PC-9 (cell line): ENCODE data around the gene LRRC7.

ENCODE experiments used
- EZH2 ChIP-seq: fragments of 200-600 bp; sonication (generic); IDR thresholded peaks from 2 replicates; pipeline ENCODE4 v1.8.0; 2017; ENCODE audit warnings: antibody characterized with exemption, low read depth
- TF ChIP-seq, protein P1 (sequence below): fragments of 200-600 bp; sonication (generic); conservative IDR thresholded peaks from 2 replicates; pipeline ENCODE4 v1.6.1; 2017; ENCODE audit warnings: mixed run types, antibody characterized with exemption, mild to moderate bottlenecking, moderate library complexity

- TF ChIP-seq, protein P1, sequence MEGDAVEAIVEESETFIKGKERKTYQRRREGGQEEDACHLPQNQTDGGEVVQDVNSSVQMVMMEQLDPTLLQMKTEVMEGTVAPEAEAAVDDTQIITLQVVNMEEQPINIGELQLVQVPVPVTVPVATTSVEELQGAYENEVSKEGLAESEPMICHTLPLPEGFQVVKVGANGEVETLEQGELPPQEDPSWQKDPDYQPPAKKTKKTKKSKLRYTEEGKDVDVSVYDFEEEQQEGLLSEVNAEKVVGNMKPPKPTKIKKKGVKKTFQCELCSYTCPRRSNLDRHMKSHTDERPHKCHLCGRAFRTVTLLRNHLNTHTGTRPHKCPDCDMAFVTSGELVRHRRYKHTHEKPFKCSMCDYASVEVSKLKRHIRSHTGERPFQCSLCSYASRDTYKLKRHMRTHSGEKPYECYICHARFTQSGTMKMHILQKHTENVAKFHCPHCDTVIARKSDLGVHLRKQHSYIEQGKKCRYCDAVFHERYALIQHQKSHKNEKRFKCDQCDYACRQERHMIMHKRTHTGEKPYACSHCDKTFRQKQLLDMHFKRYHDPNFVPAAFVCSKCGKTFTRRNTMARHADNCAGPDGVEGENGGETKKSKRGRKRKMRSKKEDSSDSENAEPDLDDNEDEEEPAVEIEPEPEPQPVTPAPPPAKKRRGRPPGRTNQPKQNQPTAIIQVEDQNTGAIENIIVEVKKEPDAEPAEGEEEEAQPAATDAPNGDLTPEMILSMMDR: no peak
- TF ChIP-seq EZH2: no peak
Measured at GRCh38 chr1:69535490-69535889, 32.2 kb upstream of the LRRC7 start.
